ENCODE measurements around the gene CENPU. TPM values are rescaled to one million over a fixed set of nuclear protein-coding genes. Genes with fewer than 3 reads are reported as not detected.
"Not testable (repeated sequence)": the region's sequence is repeated elsewhere in the genome, so short reads cannot be mapped to it uniquely, and the experiment has no call there.

The CENPU gene
- total RNA-seq, 1 donor from 2014 or later: 3.8 TPM

DNA sequence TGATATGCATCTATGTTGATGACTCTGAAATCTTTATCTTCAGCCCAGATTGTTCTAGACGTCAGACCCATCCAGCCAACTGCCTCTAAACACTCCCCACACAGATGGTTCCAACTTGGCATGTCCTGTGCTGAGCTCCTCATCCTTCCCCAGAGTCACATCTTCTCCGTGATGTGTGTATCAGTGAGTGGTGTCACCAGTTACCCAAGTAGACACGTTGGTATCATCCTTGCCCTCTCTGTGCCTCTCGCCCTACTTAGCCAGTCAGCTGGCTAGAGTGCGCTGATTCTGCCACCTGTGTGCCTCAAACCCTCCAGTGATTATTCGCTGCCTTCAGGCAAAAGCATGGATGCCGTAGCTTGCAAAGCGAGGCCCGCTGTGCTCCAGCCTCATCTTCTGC, 65.8 kb downstream of the CENPU start:
- no peak for DNase-seq (ENCODE audit: low spot score)

DNA sequence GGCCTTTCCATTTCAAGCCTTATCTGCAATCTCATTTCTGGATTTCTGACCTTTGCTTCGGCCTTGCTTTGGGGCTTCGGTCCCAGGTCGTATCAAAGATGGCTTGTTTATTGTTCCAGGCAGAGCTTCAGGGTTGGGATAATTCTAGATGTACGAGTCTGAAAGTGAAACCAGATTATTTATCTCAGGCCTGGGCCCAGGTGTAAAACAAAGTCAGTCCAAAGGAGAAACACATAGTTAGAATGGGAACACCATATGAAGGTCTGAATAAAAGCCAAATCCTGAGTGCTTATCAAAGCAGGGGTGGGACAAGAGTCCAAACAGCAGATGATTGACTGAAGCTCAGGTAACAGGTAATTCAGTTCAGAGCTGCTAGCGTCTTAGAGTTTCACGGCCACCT, 67.2 kb downstream of the CENPU start:
- no peak for DNase-seq (ENCODE audit: low spot score)

GRCh38 chr4:184664445-184665210, 69.3 kb downstream of the CENPU start:
- no peak for DNase-seq (ENCODE audit: low spot score)

DNA sequence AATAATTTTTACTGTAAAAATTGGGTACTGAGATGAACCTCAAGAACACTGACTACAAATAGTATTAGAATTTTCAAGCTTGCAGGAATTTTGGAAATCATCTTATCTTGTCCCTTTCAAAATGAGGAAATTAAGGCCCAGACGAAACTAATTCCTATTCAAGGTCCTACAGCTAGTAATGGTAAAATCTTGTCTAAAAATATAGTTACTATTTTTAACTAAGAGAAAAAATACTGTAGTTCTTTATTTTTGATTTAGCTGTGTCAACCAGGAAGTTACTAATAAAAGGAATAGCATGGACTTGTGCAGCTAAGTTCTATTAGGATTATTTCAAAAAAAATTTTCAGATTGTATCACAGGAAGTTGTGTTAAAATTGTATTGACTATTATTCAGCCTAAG, 71.7 kb downstream of the CENPU start:
- no peak for DNase-seq (ENCODE audit: low spot score)

DNA sequence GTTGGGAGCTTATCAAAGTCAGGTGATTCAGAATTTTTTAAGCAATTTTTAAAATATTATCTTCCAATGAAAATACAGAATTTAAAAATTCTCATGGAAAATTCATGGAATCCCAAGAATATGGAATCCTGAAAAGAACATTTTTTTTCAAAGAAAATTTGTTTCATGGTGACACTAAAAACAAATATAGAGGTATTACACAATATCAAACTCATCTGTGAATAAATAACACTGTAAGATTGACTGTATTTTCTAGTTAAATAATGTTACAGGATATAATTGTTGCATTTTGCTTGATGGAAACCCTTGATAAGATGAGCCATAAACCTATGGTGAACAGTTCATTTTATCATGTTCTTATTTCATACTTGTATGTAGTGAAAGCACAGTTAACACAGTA, 72.9 kb downstream of the CENPU start:
- DNase-seq (ENCODE audit: low spot score): no peak

- not testable (repeated sequence) for DNase-seq (ENCODE audit: low spot score)
Observed at GRCh38 chr4:184657820-184658219, 76.1 kb downstream of the CENPU start.

DNA sequence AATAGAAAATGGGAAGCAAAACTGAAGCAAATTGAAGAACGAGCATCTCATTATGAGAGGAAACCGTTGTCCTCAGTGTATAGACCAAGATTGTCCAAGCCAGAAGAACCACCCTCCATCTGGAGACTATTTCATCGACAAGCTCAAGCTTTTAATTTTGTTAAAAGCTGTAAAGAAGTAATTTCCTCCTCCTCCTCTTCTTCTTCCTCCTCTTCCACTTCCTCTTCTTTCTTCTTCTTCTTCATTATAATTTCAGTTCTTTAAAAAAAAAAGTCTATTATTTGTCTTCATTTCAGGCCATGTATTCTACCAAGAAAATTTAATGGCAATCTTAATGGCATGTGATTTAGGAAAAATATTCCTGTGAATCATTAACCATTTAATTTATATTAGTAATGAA, 76.8 kb downstream of the CENPU start:
- no peak for DNase-seq (ENCODE audit: low spot score)

- no peak for DNase-seq (ENCODE audit: low spot score)
Observed at GRCh38 chr4:184655889-184656869, 77.7 kb downstream of the CENPU start.

DNA sequence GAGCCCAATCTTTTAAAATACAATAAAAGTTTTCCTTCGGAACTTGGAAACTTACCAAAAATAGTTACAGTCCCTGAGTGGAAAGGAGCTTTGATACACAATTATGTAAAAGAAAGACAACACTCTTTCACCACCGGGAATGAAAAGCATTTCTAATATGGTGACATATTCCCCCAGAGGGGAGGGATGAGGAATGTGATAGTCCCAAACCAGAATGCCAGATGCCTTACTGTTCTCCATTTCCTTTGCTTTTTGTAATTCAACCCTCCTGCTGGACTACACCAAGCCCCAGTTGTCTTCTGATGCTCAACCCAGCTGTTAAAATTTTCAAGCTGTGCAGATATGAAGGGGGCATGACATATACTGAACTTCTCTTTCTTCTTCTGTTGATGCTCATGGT, 80.2 kb downstream of the CENPU start:
- DNase-seq (ENCODE audit: low spot score): no peak

- not testable (repeated sequence) for DNase-seq (ENCODE audit: low spot score)
Observed at GRCh38 chr4:184652681-184653080, 81.2 kb downstream of the CENPU start.

GRCh38 chr4:184651899-184652298, 82.0 kb downstream of the CENPU start:
- no peak for DNase-seq (ENCODE audit: low spot score)

- DNase-seq (ENCODE audit: low spot score): no peak
Observed at GRCh38 chr4:184649971-184650855, 83.7 kb downstream of the CENPU start.

DNA sequence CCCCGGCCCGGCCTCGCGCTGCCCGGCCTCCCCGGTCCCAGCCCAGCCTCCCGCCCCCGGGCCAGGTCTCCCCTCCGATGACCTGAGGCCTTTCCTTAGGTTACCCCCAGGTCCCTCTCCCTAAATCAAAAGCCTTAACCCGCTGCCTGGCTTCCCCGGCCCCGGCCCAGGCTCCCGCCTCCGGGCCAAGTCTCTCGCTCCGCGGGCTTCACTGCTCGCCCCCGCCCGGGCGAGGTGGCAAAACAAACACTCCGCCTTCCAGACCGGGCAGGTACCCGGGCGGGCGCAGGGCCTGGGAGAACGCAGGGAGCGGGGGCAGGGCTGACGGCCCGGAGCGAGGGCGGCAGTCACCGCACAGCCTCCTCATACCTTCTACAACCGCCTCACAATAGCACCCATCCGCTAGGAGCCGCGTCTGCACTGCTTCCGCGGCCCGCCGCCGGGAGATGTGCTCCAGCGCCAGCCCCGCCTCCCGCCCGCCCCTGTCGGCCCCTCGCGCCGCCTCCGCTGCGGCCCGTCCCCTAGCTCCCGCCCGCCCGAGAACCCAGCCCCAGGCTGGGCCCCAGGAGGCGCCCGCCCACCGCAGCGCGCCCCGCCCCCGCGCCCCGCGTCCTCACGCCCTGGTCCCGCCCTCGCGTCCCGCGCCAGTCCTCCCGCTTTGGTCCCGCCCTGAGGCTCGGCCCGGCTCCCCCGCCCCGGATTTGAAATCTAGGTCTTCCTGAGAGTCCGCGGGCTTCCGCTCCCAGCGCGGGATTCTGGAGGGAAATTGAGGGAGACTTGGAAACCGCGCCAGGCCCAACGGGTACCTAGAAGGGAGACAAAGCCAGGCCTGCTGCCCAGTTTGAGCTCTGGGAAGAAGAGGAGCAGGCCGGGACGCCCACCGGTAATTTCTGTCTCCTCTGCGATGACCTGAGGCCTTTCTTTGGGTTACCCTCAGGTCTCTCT, 84.6 kb downstream of the CENPU start, which contains the start of the genes CASP3 and PRIMPOL:
CASP3 (minus strand) TSS at position 422 of the 945 bp plus-strand sequence. CDS start 10,994 bp downstream, outside the sequence.
PRIMPOL (plus strand) TSS at position 713 of the 945 bp plus-strand sequence. CDS start 7,403 bp downstream, outside the sequence.
- DNase-seq (ENCODE audit: low spot score): peak; percentile 97

- peak; percentile 59 for DNase-seq (ENCODE audit: low spot score)
Observed at GRCh38 chr4:184648313-184649025, 85.4 kb downstream of the CENPU start.

DNA sequence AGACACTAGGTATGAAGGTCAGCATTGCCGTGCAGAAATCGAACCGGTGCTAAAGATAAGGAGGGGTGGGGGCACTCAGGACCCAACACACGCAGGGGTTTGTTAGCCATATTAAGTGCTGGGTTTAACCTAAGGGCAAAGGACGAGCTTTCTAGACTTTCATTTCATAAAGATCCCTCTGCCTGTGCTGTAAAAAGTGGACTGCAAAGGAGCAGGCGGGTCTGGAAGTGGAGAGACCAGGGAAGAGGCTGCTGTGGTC, 85.9 kb downstream of the CENPU start:
- DNase-seq (ENCODE audit: low spot score): no peak

GRCh38 chr4:184647266-184648053, 86.4 kb downstream of the CENPU start:
- no peak for DNase-seq (ENCODE audit: low spot score)

GRCh38 chr4:184645904-184646610, 87.8 kb downstream of the CENPU start:
- no peak for DNase-seq (ENCODE audit: low spot score)

DNA sequence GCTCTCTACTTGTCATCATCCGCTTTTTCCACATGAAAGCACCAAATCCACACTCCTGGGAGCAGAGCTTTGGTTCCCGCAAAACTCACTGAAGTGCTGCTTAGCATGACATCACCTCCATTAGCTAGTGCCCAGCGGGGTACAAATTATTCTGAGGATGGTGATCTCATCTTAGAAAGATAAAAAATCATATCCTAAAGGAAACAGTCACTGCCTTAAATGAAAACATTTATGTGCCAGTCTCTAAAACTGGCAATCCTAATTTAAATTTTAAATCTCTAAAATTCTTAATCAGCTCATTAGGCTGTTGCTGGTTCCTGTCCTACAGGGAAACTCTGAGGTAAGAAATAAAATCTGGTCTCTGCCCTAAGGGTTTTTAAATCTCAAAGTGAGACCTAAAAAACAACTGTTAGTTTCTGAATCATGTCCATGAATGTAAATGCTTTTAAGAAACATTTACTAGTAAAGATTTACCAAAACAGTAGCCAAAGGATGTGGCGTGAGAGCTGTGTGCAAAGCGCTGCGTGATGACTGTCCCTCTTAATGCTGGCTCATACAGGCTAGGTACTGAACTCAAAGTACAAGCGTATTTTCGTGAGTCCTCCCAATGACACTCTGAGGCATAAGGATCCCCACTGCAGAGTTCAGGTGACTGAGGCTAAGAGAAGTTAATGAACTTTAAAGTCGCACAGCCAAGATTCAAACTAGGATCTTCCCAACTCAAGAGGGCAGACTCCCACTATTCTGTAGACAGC, 89.2 kb downstream of the CENPU start:
- DNase-seq (ENCODE audit: low spot score): no peak

All from mucosa of gallbladder (tissue), 1 donor.